SK-N-SH treated with all-trans-retinoic acid at 6 μM for 48 hours (cell line): ENCODE data around the gene FAT1.

Experiments used
- ATAC-seq: fragments of 200-7000 bp; cut with Tn5 transposase; 3 replicates; pipeline ENCODE4 v1.9.1; 2020; ENCODE audit warnings: mild to moderate bottlenecking, moderate library complexity
- ARNTL ChIP-seq: fragments of 450-650 bp; formaldehyde crosslinking; IDR thresholded peaks from 2 replicates; pipeline ENCODE4 v1.5.0; 2020; ENCODE audit warnings: low read depth, mild to moderate bottlenecking, moderate library complexity, borderline replicate concordance
- BACH2 ChIP-seq: fragments of 250-450 bp; sonication (Bioruptor Pico); IDR thresholded peaks from 2 replicates; pipeline ENCODE4 v1.9.0; 2021; ENCODE audit warnings: mild to moderate bottlenecking, borderline replicate concordance
- CSDC2 ChIP-seq: fragments of 250-450 bp; sonication (Bioruptor Pico); IDR thresholded peaks from 2 replicates; pipeline ENCODE4 v1.5.0; 2020; ENCODE audit warnings: mild to moderate bottlenecking, moderate library complexity
- ESRRG ChIP-seq: fragments of 250-450 bp; sonication (Bioruptor Pico); IDR thresholded peaks from 2 replicates; pipeline ENCODE4 v1.6.1; 2021; ENCODE audit warnings: mild to moderate bottlenecking
- GLIS3 ChIP-seq: fragments of 250-450 bp; sonication (Bioruptor Pico); IDR thresholded peaks from 2 replicates; pipeline ENCODE4 v1.5.0; 2020; ENCODE audit warnings: mild to moderate bottlenecking, moderate library complexity
- ISL1 ChIP-seq: fragments of 250-450 bp; sonication (Bioruptor Pico); IDR thresholded peaks from 2 replicates; pipeline ENCODE4 v2.1.2; 2022; ENCODE audit warnings: mild to moderate bottlenecking, moderate library complexity
- OSR1 ChIP-seq: fragments of 250-450 bp; sonication (Bioruptor Pico); IDR thresholded peaks from 2 replicates; pipeline ENCODE4 v1.8.0; 2022; ENCODE audit warnings: moderate library complexity, mild to moderate bottlenecking, inconsistent platforms
- PATZ1 ChIP-seq: fragments of 250-450 bp; sonication (Bioruptor Pico); IDR thresholded peaks from 2 replicates; pipeline ENCODE4 v1.8.0; 2020; ENCODE audit warnings: mild to moderate bottlenecking, moderate library complexity, borderline replicate concordance
- POU6F1 ChIP-seq: fragments of 250-450 bp; sonication (Bioruptor Pico); IDR thresholded peaks from 2 replicates; pipeline ENCODE4 v1.8.0; 2021; ENCODE audit warnings: low read depth, mild to moderate bottlenecking, moderate library complexity, borderline replicate concordance
- PPARA ChIP-seq: fragments of 250-450 bp; sonication (Bioruptor Pico); IDR thresholded peaks from 2 replicates; pipeline ENCODE4 v1.5.0; 2020; ENCODE audit warnings: mild to moderate bottlenecking, borderline replicate concordance
- SNAI2 ChIP-seq: fragments of 250-450 bp; sonication (Bioruptor Pico); IDR thresholded peaks from 2 replicates; pipeline ENCODE4 v1.5.0; 2020; ENCODE audit warnings: mild to moderate bottlenecking, moderate library complexity
- TCF4 ChIP-seq: fragments of 250-450 bp; sonication (Bioruptor Pico); IDR thresholded peaks from 2 replicates; pipeline ENCODE4 v1.8.0; 2021; ENCODE audit warnings: mild to moderate bottlenecking, moderate library complexity, borderline replicate concordance
- TOX ChIP-seq: fragments of 250-450 bp; sonication (Bioruptor Pico); IDR thresholded peaks from 2 replicates; pipeline ENCODE4 v1.8.0; 2021; ENCODE audit warnings: mild to moderate bottlenecking, moderate library complexity, borderline replicate concordance
- ZC3H10 ChIP-seq: fragments of 250-450 bp; sonication (Bioruptor Pico); IDR thresholded peaks from 2 replicates; pipeline ENCODE4 v1.5.1; 2021; ENCODE audit warnings: mild to moderate bottlenecking, moderate library complexity
- ZFP3 ChIP-seq: fragments of 250-450 bp; sonication (Bioruptor Pico); IDR thresholded peaks from 2 replicates; pipeline ENCODE4 v1.5.0; 2020; ENCODE audit warnings: mild to moderate bottlenecking, moderate library complexity
- ZNF8 ChIP-seq: fragments of 450-650 bp; formaldehyde crosslinking; IDR thresholded peaks from 2 replicates; pipeline ENCODE4 v1.5.0; 2020; ENCODE audit warnings: mild to moderate bottlenecking, moderate library complexity
- TF ChIP-seq, protein P1 (sequence below): fragments of 250-450 bp; sonication (Bioruptor Pico); IDR thresholded peaks from 2 replicates; pipeline ENCODE4 v1.5.1; 2021; ENCODE audit warnings: mild to moderate bottlenecking, moderate library complexity
- TF ChIP-seq, protein P2 (sequence below): fragments of 250-450 bp; sonication (Bioruptor Pico); IDR thresholded peaks from 2 replicates; pipeline ENCODE4 v1.5.1; 2020; ENCODE audit warnings: low read depth, mild to moderate bottlenecking, moderate library complexity
- TF ChIP-seq, protein P3 (sequence below): fragments of 250-450 bp; sonication (Bioruptor Pico); IDR thresholded peaks from 2 replicates; pipeline ENCODE4 v1.5.0; 2020; ENCODE audit warnings: mild to moderate bottlenecking, moderate library complexity

The FAT1 gene

DNA sequence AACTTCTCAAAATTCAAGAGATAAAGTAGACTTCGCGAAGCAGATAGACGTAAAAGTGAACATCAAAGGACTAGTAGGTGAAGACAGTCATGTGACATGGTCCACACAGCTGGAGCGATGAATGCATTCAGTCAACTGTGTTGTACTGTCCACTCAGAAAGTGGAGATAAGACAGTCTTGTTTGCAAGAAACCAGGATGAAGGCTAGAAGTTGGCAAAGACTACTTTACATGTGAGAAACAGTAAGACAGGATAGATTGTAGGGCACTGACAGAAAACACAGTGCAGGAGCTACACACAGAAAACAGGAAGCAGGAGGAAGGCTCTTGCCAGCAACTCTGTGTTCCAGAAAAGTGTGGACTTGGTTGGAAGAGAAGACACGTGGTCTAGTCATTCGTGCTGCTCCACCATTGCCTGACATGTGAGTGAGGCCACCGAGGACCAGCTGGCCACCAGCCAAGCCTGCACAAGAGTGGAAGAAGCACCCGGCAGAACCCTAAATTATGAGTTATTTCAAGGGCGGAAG lies 78.9 kb downstream of the FAT1 start:
- ATAC-seq = peak; percentile 42
- no peak for TF ChIP-seq SNAI2 (CRISPR knock-in tag)
- TF ChIP-seq ARNTL = no peak
- TF ChIP-seq, protein P1, sequence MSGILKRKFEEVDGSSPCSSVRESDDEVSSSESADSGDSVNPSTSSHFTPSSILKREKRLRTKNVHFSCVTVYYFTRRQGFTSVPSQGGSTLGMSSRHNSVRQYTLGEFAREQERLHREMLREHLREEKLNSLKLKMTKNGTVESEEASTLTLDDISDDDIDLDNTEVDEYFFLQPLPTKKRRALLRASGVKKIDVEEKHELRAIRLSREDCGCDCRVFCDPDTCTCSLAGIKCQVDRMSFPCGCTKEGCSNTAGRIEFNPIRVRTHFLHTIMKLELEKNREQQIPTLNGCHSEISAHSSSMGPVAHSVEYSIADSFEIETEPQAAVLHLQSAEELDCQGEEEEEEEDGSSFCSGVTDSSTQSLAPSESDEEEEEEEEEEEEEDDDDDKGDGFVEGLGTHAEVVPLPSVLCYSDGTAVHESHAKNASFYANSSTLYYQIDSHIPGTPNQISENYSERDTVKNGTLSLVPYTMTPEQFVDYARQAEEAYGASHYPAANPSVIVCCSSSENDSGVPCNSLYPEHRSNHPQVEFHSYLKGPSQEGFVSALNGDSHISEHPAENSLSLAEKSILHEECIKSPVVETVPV (CRISPR knock-in tag) = no peak
- no peak for TF ChIP-seq OSR1 (CRISPR knock-in tag)
- no peak for TF ChIP-seq ZFP3 (CRISPR knock-in tag)
- no peak for TF ChIP-seq TOX (CRISPR knock-in tag)
- TF ChIP-seq PPARA (CRISPR knock-in tag) = no peak
- no peak for TF ChIP-seq ZC3H10 (CRISPR knock-in tag)
- TF ChIP-seq, protein P2, sequence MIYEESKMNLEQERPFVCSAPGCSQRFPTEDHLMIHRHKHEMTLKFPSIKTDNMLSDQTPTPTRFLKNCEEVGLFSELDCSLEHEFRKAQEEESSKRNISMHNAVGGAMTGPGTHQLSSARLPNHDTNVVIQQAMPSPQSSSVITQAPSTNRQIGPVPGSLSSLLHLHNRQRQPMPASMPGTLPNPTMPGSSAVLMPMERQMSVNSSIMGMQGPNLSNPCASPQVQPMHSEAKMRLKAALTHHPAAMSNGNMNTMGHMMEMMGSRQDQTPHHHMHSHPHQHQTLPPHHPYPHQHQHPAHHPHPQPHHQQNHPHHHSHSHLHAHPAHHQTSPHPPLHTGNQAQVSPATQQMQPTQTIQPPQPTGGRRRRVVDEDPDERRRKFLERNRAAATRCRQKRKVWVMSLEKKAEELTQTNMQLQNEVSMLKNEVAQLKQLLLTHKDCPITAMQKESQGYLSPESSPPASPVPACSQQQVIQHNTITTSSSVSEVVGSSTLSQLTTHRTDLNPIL = no peak
- TF ChIP-seq CSDC2 (CRISPR knock-in tag) = no peak

GRCh38 chr4:186644311-186644638 lies 79.4 kb downstream of the FAT1 start:
- no peak for TF ChIP-seq OSR1 (CRISPR knock-in tag)
- TF ChIP-seq ESRRG = no peak
- no peak for TF ChIP-seq SNAI2 (CRISPR knock-in tag)
- no peak for TF ChIP-seq ZC3H10 (CRISPR knock-in tag)
- no peak for TF ChIP-seq ISL1 (CRISPR knock-in tag)
- no peak for TF ChIP-seq TOX (CRISPR knock-in tag)
- TF ChIP-seq ZNF8 = no peak
- no peak for TF ChIP-seq ZFP3 (CRISPR knock-in tag)
- TF ChIP-seq BACH2 (CRISPR knock-in tag) = no peak
- TF ChIP-seq PATZ1 (CRISPR knock-in tag) = no peak
- TF ChIP-seq, protein P1 (CRISPR knock-in tag) = no peak
- no peak for TF ChIP-seq TCF4 (CRISPR knock-in tag)
- TF ChIP-seq POU6F1 = no peak
- TF ChIP-seq, protein P3, sequence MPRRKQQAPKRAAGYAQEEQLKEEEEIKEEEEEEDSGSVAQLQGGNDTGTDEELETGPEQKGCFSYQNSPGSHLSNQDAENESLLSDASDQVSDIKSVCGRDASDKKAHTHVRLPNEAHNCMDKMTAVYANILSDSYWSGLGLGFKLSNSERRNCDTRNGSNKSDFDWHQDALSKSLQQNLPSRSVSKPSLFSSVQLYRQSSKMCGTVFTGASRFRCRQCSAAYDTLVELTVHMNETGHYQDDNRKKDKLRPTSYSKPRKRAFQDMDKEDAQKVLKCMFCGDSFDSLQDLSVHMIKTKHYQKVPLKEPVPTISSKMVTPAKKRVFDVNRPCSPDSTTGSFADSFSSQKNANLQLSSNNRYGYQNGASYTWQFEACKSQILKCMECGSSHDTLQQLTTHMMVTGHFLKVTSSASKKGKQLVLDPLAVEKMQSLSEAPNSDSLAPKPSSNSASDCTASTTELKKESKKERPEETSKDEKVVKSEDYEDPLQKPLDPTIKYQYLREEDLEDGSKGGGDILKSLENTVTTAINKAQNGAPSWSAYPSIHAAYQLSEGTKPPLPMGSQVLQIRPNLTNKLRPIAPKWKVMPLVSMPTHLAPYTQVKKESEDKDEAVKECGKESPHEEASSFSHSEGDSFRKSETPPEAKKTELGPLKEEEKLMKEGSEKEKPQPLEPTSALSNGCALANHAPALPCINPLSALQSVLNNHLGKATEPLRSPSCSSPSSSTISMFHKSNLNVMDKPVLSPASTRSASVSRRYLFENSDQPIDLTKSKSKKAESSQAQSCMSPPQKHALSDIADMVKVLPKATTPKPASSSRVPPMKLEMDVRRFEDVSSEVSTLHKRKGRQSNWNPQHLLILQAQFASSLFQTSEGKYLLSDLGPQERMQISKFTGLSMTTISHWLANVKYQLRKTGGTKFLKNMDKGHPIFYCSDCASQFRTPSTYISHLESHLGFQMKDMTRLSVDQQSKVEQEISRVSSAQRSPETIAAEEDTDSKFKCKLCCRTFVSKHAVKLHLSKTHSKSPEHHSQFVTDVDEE (CRISPR knock-in tag) = no peak
- TF ChIP-seq PPARA (CRISPR knock-in tag) = no peak
- no peak for TF ChIP-seq GLIS3 (CRISPR knock-in tag)
- TF ChIP-seq, protein P2 = no peak
- ATAC-seq = 0 out of 3 replicates have a peak, but pooled peaks have one; percentile 20
